ENCODE data around the gene SRPRA.

The SRPRA gene

DNA sequence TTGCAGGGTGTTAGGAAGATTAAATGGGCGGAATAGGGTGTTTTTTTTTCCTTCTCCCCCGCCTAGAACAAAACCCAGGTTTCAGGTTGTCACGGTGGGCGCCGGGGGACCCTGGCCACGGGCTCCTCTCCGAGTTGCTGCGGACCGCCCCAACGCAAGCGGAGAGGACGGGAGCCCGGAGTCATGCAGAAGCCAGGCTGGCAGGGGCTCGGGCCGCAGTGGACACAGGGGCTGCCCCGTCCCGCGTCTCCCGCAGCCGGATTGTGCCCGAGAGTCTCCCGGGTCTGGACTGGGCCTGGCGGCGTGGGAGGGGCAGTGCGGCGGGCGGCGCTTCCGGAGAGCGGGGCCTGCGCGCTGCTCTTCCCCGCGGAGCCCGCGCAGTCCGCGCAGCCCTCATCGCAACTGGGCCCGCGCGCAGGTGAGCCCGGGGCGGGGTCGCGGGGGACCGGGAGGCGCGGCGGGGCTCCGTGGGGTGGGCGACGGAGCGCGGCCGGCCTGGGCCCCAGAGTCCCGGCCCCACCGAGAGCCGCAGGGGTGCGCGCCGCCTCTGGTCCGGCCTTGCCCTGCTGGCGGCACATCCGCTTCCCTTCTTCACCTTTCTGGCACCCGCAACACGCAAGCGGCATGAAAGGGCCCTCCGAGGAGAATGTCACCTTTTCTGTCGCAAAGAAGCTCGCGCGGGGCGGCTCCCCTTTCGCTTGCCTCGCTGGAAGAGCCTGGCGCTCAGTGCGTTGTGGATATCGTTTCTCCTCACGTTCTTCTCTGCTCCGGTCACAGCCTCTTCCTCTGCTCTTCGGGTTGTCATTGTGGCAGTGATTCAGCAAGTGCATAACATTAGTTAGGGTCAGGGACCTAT lies 14.3 kb upstream of the SRPRA start, which contains the start of gene TIRAP:
TSS of gene TIRAP (plus strand) at position 358 of the 856 bp plus-strand sequence. CDS start 7,802 bp downstream, outside the sequence.
- TF ChIP-seq Cebpa-rat (IDR thresholded peaks at IDR 0.05): no peak
- Histone ChIP-seq H3K9me3 (no peaks in the 10 kb centered on the region), H4K20me1 (no peaks in the 10 kb centered on the region), H3K4me2 (peak within 1 kb of the TSS; percentile 89), H3K27me3 (no peaks in the 10 kb centered on the region), H3K4me1 (peaks cover 46% of the 10 kb centered on the region), H3K27ac (peak within 1 kb of the TSS; percentile 89), H3K9ac (peak within 1 kb of the TSS; percentile 89), H3K4me3 (peak within 1 kb of the TSS; percentile 81), H3K36me3 (peaks cover 17% of the 10 kb centered on the region)

DNA sequence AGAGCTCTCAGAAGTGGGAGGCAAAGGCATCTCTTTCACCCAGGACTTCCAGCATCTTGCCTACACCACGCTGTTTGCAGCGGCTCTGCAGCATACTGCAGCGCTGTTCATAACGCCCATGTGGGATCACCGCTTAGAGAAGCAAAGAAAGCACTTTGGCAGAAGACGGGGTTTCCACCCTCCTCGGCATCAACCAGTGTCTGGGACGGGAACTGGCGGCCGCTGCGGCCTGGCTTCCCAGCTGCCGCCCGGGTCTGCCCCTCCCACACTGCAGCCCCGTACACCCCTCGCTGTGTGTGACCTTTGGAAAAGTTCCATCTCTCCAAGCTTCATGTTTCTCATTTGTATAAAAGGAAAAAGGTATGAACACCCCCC lies 13.7 kb upstream of the SRPRA start:
- Histone ChIP-seq H4K20me1 (no peaks in the 10 kb centered on the region), H3K27ac (peak overlapping the region; percentile 89), H3K4me2 (peak overlapping the region; percentile 89), H3K4me1 (peaks cover 46% of the 10 kb centered on the region), H3K27me3 (no peaks in the 10 kb centered on the region), H3K36me3 (peaks cover 23% of the 10 kb centered on the region), H3K9ac (peak overlapping the region; percentile 89), H3K4me3 (peak overlapping the region; percentile 81), H3K9me3 (no peaks in the 10 kb centered on the region)
- TF ChIP-seq Cebpa-rat (IDR thresholded peaks at IDR 0.05): no peak

DNA sequence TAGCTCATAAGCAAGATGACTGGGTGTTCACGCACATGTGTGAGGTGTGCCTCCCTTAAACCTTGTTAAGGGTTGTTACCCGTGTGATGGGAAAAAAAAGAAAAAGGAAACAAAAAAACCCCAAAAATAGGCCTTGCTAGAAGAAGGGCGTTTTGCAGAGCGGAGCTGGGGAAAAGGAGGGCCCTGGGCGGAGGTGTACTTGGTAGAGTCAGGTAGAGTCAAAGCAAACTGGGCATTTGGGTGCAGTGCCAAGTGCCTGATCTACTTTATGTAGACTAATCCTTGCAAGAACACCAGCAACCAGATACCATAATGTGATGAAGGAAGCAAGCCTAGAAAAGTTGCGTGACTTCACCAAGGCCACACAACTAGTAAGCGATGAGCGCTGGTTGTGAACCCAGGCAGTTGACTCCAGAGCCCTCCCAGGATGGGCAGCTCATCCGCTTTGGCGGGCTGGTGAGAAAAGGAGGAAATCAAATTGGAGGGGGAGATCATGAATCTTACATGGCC lies 13.0 kb upstream of the SRPRA start:
- peak overlapping the region; percentile 89 for H3K4me2 ChIP-seq
- TF ChIP-seq Cebpa-rat (IDR thresholded peaks at IDR 0.05): no peak
- H3K9me3 ChIP-seq: no peaks in the 10 kb centered on the region
- H3K36me3 ChIP-seq: peaks cover 29% of the 10 kb centered on the region
- no peaks in the 10 kb centered on the region for H3K27me3 ChIP-seq
- no peaks in the 10 kb centered on the region for H4K20me1 ChIP-seq
- peak overlapping the region; percentile 89; the same call in 1 of the 2 replicates for H3K9ac ChIP-seq
- peaks cover 46% of the 10 kb centered on the region for H3K4me1 ChIP-seq
- H3K27ac ChIP-seq: 0 out of 2 replicates have a peak overlapping the region, but pooled peaks have one; percentile 89
- H3K4me3 ChIP-seq: peak overlapping the region; percentile 81

DNA sequence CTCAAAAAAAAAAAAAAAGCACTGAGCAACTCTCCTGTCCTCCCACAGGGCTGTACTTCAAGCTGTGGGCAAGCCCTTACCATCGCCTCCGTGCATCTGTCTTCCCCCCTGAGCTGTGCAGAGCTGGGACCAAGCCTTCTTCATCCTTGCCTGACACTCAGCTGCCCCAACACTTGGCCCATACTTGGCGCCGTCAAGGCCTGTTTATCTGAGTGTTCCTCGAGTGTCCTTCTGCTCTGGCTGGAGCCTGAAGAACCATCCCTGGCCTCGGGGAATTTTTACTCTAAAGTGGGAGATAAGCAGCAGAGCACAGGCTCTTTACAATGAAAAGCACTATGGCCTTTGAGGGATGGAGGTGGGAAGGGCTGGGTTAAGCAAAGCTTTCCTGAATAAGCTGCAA lies 12.6 kb upstream of the SRPRA start:
- peaks cover 34% of the 10 kb centered on the region for H3K36me3 ChIP-seq
- no peaks in the 10 kb centered on the region for H4K20me1 ChIP-seq
- peak overlapping the region; percentile 89 for H3K4me2 ChIP-seq
- TF ChIP-seq Cebpa-rat (IDR thresholded peaks at IDR 0.05): no peak
- peaks cover 46% of the 10 kb centered on the region for H3K4me1 ChIP-seq
- H3K9ac ChIP-seq: no peak overlapping the region
- no peaks in the 10 kb centered on the region for H3K9me3 ChIP-seq
- H3K27ac ChIP-seq: no peak overlapping the region; the same call in 1 of the 2 replicates
- H3K27me3 ChIP-seq: no peaks in the 10 kb centered on the region
- H3K4me3 ChIP-seq: no peak overlapping the region

DNA sequence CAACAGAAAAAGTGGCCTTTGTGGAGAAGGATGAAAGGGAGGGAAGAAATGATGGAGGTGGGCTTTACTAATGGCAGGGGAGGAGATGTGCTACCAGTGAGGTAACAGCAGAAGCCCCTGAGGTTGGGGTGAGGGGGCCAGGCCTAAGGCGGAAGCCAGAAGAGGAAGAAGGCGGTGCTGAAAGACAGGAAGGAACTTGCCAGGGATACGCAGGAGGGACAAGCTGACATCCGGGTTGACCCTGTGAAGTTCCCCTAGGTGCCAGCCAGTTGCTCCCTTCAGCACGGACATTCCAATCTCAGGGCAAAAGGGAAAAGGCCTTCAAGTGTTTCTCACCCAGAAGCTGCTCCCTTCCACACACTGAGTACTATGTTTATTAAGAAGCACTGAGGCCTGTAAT lies 11.9 kb upstream of the SRPRA start:
- Histone ChIP-seq H3K4me2 (peak overlapping the region; percentile 89), H3K4me1 (peaks cover 46% of the 10 kb centered on the region), H4K20me1 (no peaks in the 10 kb centered on the region), H3K27ac (peak overlapping the region; percentile 50), H3K9me3 (no peaks in the 10 kb centered on the region), H3K9ac (no peak overlapping the region; the same call in 1 of the 2 replicates), H3K4me3 (no peak overlapping the region), H3K27me3 (no peaks in the 10 kb centered on the region), H3K36me3 (peaks cover 41% of the 10 kb centered on the region)
- TF ChIP-seq Cebpa-rat (IDR thresholded peaks at IDR 0.05): no peak

DNA sequence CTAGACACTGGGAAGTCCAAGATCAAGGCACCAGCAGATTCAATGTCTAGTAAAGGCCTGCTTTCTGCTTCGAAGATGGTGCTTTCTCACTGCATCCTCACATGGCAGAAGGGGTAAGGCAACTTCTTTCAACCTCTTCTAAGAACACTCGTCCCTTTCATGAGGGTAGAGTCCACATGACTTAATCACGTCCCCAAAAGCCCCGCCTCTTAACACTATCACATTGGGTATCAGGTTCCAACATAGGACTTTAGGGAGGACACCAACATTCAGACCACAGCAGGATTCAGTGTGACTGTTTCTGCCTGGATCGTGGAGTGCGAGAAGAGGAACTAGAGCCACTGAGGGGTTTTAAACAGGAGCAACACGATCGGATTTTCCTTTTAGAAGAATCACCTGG lies 10.5 kb upstream of the SRPRA start:
- no peak overlapping the region for H3K27ac ChIP-seq

DNA sequence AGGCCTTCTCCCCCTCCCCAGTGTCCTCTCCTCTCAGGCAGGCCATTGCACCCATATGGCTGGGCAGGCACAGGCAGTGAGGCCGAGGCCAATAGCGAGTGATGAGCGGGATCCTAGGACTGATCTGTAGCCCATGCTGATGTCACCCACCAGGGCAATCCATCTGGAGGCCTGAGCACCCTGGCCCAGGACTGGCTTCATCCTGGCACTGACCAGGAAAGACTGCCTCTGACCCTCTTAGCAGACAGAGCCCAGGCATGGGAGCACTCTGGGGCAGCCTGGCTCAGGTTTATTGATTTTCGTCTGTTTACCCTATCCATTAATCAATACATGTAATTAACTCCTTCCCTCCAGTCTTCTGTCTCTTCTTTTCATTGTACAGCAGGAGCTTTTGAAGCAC lies 9.1 kb upstream of the SRPRA start:
- no peak overlapping the region for H3K27ac ChIP-seq
- TF ChIP-seq Cebpa-rat (IDR thresholded peaks at IDR 0.05): no peak
- no peak overlapping the region for H3K4me3 ChIP-seq
- H3K36me3 ChIP-seq: peaks cover 69% of the 10 kb centered on the region
- no peaks in the 10 kb centered on the region for H3K27me3 ChIP-seq
- H3K4me2 ChIP-seq: no peak overlapping the region
- peaks cover 30% of the 10 kb centered on the region for H3K4me1 ChIP-seq
- H3K9ac ChIP-seq: no peak overlapping the region
- no peaks in the 10 kb centered on the region for H3K9me3 ChIP-seq
- no peaks in the 10 kb centered on the region for H4K20me1 ChIP-seq

More for the DNA sequence above, 10.5 kb upstream of the SRPRA start:
- H3K4me3 ChIP-seq: no peak overlapping the region
- no peaks in the 10 kb centered on the region for H3K9me3 ChIP-seq
- H3K9ac ChIP-seq: no peak overlapping the region
- no peaks in the 10 kb centered on the region for H4K20me1 ChIP-seq
- peaks cover 38% of the 10 kb centered on the region for H3K4me1 ChIP-seq
- H3K27me3 ChIP-seq: no peaks in the 10 kb centered on the region
- H3K4me2 ChIP-seq: no peak overlapping the region
- TF ChIP-seq Cebpa-rat (IDR thresholded peaks at IDR 0.05): no peak
- H3K36me3 ChIP-seq: peaks cover 55% of the 10 kb centered on the region

DNA sequence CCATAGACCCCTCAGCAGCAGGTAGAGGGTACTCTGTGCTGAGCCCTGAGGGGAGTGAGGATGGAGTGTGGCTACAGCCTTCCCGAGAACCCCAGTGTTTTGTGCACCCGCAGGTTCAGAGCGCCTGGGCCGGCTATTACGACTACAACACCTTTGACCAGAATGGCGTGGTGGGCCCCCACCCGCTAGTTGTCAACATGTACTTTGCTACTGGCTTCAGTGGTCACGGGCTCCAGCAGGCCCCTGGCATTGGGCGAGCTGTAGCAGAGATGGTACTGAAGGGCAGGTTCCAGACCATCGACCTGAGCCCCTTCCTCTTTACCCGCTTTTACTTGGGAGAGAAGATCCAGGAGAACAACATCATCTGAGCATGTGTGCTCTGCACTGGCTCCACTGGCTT lies 8.6 kb upstream of the SRPRA start:
- no peak overlapping the region for H3K9ac ChIP-seq
- peaks cover 27% of the 10 kb centered on the region for H3K4me1 ChIP-seq
- no peak overlapping the region for H3K27ac ChIP-seq
- H3K4me3 ChIP-seq: no peak overlapping the region
- no peak for TF ChIP-seq Cebpa-rat (IDR thresholded peaks at IDR 0.05)
- H3K27me3 ChIP-seq: no peaks in the 10 kb centered on the region
- no peaks in the 10 kb centered on the region for H4K20me1 ChIP-seq
- H3K4me2 ChIP-seq: no peak overlapping the region
- no peaks in the 10 kb centered on the region for H3K9me3 ChIP-seq
- H3K36me3 ChIP-seq: peaks cover 73% of the 10 kb centered on the region

DNA sequence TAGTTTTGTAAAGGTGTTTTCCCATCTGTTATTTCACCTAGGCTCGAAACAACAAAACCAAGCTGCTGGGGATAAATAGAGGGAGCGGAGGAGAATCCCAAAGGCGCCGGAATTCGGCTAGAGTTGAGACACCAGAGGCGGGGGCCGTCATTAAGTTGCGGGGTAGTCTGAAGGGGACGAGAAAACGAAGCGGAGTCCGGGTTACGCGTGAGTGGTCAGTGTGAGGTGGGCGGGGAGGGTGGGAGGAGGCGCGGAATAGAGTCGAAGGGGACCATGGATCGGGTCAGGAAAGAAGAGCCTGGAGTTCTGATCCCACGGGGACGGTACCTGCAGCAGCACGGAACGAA lies 361 bp downstream of the SRPRA start:
- Histone ChIP-seq H3K9ac (peak overlapping the region; percentile 94), H3K4me1 (peaks cover 24% of the 10 kb centered on the region), H3K36me3 (peaks cover 65% of the 10 kb centered on the region)

DNA sequence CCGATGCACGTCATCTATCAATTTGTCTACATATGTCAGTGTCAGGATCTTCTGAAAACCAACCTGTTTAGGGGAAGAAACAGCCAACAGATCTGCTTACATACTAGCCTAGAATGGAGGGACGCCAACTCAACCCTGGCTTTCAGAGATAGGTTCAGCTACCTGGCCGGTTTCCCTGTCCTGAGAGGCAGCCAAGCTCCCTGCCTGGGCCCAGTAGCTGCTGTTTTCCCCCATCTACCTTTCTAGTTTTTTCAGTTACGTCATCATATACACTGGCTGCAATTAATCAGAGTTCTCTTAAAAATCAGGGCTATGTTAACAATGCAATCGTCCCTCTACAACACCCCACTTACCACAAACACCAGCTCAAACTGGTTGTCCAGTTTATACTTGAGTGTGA lies 1.0 kb downstream of the SRPRA start:
- no peaks in the 10 kb centered on the region for H3K27me3 ChIP-seq
- no peak for TF ChIP-seq Cebpa-rat (IDR thresholded peaks at IDR 0.05)
- H3K9ac ChIP-seq: peak overlapping the region; percentile 94
- peaks cover 10% of the 10 kb centered on the region; the same call in 1 of the 2 replicates for H4K20me1 ChIP-seq
- peaks cover 24% of the 10 kb centered on the region for H3K4me1 ChIP-seq
- H3K9me3 ChIP-seq: no peaks in the 10 kb centered on the region
- peaks cover 65% of the 10 kb centered on the region for H3K36me3 ChIP-seq
- H3K4me3 ChIP-seq: peak overlapping the region; percentile 84
- peak overlapping the region; percentile 90 for H3K4me2 ChIP-seq
- peak overlapping the region; percentile 92 for H3K27ac ChIP-seq

More for the DNA sequence above, 361 bp downstream of the SRPRA start:
- no peak for TF ChIP-seq Cebpa-rat (IDR thresholded peaks at IDR 0.05)
- peak overlapping the region; percentile 84 for H3K4me3 ChIP-seq
- peak overlapping the region; percentile 92 for H3K27ac ChIP-seq
- H3K9me3 ChIP-seq: no peaks in the 10 kb centered on the region
- H4K20me1 ChIP-seq: peaks cover 6% of the 10 kb centered on the region; the same call in 1 of the 2 replicates
- no peaks in the 10 kb centered on the region for H3K27me3 ChIP-seq
- peak overlapping the region; percentile 90 for H3K4me2 ChIP-seq

All from BLaER1 (cell line).